ENCODE measurements around the gene ZNF500.
"Not testable (repeated sequence)": the region's sequence is repeated elsewhere in the genome, so short reads cannot be mapped to it uniquely, and the experiment has no call there.

Gene ZNF500

GRCh38 chr16:4796982-4797804, 30.2 kb upstream of the ZNF500 start:
- DNase-seq (ENCODE audit: low spot score), result no peak

GRCh38 chr16:4795828-4796572, 29.0 kb upstream of the ZNF500 start:
- no peak for DNase-seq (ENCODE audit: low spot score)

- no peak for DNase-seq (ENCODE audit: low spot score)
Measured at GRCh38 chr16:4795181-4795827, 28.3 kb upstream of the ZNF500 start, which contains the start of gene SMIM22. Gene SMIM22, plus strand, starts transcription at chr16:4795369. Its CDS starts 366 bp downstream, at chr16:4795735.

GRCh38 chr16:4792951-4793513, 26.1 kb upstream of the ZNF500 start:
- no peak for DNase-seq (ENCODE audit: low spot score)

- no peak for DNase-seq (ENCODE audit: low spot score)
Measured at GRCh38 chr16:4790871-4791270, 23.9 kb upstream of the ZNF500 start.

GRCh38 chr16:4790261-4790660, 23.3 kb upstream of the ZNF500 start:
- DNase-seq (ENCODE audit: low spot score), result no peak

- no peak for DNase-seq (ENCODE audit: low spot score)
Measured at GRCh38 chr16:4788910-4789309, 21.9 kb upstream of the ZNF500 start.

GRCh38 chr16:4788489-4788889, 21.5 kb upstream of the ZNF500 start:
- no peak for DNase-seq (ENCODE audit: low spot score)

GRCh38 chr16:4787627-4788482, 20.9 kb upstream of the ZNF500 start, which contains the start of gene SEPTIN12:
Gene SEPTIN12, minus strand, starts transcription at chr16:4788345. Its CDS starts 700 bp downstream, at chr16:4787645.
- DNase-seq (ENCODE audit: low spot score), result no peak

GRCh38 chr16:4787068-4787467, 20.1 kb upstream of the ZNF500 start:
- no peak for DNase-seq (ENCODE audit: low spot score)

GRCh38 chr16:4785758-4786433, 18.9 kb upstream of the ZNF500 start:
- DNase-seq (ENCODE audit: low spot score), result no peak

GRCh38 chr16:4784444-4784987, 17.6 kb upstream of the ZNF500 start:
- DNase-seq (ENCODE audit: low spot score), result not testable (repeated sequence)

- no peak for DNase-seq (ENCODE audit: low spot score)
Measured at GRCh38 chr16:4783951-4784336, 17.0 kb upstream of the ZNF500 start.

- DNase-seq (ENCODE audit: low spot score), result no peak
Measured at GRCh38 chr16:4783251-4783950, 16.4 kb upstream of the ZNF500 start.

- DNase-seq (ENCODE audit: low spot score), result no peak
Measured at GRCh38 chr16:4780235-4780634, 13.3 kb upstream of the ZNF500 start.

- DNase-seq (ENCODE audit: low spot score), result no peak
Measured at GRCh38 chr16:4778050-4778392, 11.1 kb upstream of the ZNF500 start.

GRCh38 chr16:4777339-4778049, 10.5 kb upstream of the ZNF500 start:
- DNase-seq (ENCODE audit: low spot score), result no peak

- no peak for DNase-seq (ENCODE audit: low spot score)
Measured at GRCh38 chr16:4776141-4776705, 9.3 kb upstream of the ZNF500 start.

GRCh38 chr16:4775005-4775404, 8.0 kb upstream of the ZNF500 start:
- no peak for DNase-seq (ENCODE audit: low spot score)
